Right atrium auricular region (tissue), 2 donors: Measurements from ENCODE around the gene PDCD2L. TPM values are rescaled to one million over a fixed set of nuclear protein-coding genes. Genes with fewer than 3 reads are reported as not detected.
A peak's percentile ranks its signal among the peaks of the same experiment; 100 is the strongest.

ENCODE experiments used
- DNase-seq: peaks from one replicate; pipeline ENCODE4 v3.0.0-alpha.2; 2019; ENCODE audit warnings: low spot score
- H3K27ac ChIP-seq, 2 donors: fragments of 200-600 bp; sonication (generic); 1 replicate in 1 of 2; 2 replicates in 1 of 2; pipeline ENCODE4 v1.5.1; 2016 to 2019
- H3K27me3 ChIP-seq, 2 donors: fragments of 200-600 bp; sonication (generic); one replicate each; pipeline versions ENCODE4 v1.5.1 to v1.6.0; 2017 to 2019
- H3K36me3 ChIP-seq: fragments of 200-600 bp; sonication (generic); one replicate; pipeline ENCODE4 v1.5.1; 2016
- H3K4me1 ChIP-seq, 2 donors: fragments of 200-600 bp; sonication (generic); one replicate each; pipeline versions ENCODE4 v1.5.1 to v1.6.0; 2017 to 2019
- H3K4me3 ChIP-seq, 2 donors: fragments of 200-600 bp; sonication (generic); 1 replicate in 1 of 2; 2 replicates in 1 of 2; pipeline ENCODE4 v1.5.1; 2017 to 2019; ENCODE audit warnings: mild to moderate bottlenecking in 1 of 2, moderate library complexity in 1 of 2
- H3K9me3 ChIP-seq, 2 donors: fragments of 200-600 bp; sonication (generic); one replicate each; pipeline ENCODE4 v1.5.1; 2019
- total RNA-seq, 2 donors: library from RNA; depleted of rRNA; stranded (reverse); fragments of >200 nt; gene quantifications; one replicate each; pipeline ENCODE4 v1.1.0, GENCODE V29; 2016
- TF ChIP-seq, protein P1 (sequence below), 2 donors: fragments of 200-600 bp; sonication (generic); IDR thresholded peaks; one replicate each; pipeline ENCODE4 v1.5.1; 2019; ENCODE audit warnings: antibody characterized with exemption in 2 of 2

The PDCD2L gene
- total RNA-seq, 2 donors from 2014 or later = 9.5 to 14.0 TPM

DNA sequence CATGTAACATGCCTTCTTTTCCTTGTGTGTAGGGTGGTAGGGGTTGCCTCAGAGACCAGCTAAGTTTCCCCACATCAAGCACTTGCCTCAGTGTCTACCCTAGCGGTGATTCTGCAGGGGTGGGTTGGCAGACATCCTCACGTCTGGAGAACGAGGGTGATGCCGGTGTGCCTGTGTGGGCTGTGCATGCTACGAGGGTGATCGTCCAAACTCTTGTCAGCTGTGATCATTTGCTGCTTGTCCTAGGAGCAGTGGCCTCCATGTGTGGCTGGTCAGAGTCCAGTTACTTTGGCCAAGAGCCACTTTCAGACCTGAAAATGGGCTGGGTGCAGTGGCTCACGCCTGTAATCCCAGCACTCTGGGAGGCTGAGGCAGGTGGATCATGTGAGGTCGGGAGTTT, 34.1 kb upstream of the PDCD2L start:
- H3K4me3 ChIP-seq = no peak overlapping the region
- H3K4me1 ChIP-seq = peaks cover 0 to 42% of the 10 kb centered on the region in 2 donors
- no peak overlapping the region for H3K27ac ChIP-seq
- no peaks in the 10 kb centered on the region for H3K27me3 ChIP-seq
- TF ChIP-seq, protein P1, sequence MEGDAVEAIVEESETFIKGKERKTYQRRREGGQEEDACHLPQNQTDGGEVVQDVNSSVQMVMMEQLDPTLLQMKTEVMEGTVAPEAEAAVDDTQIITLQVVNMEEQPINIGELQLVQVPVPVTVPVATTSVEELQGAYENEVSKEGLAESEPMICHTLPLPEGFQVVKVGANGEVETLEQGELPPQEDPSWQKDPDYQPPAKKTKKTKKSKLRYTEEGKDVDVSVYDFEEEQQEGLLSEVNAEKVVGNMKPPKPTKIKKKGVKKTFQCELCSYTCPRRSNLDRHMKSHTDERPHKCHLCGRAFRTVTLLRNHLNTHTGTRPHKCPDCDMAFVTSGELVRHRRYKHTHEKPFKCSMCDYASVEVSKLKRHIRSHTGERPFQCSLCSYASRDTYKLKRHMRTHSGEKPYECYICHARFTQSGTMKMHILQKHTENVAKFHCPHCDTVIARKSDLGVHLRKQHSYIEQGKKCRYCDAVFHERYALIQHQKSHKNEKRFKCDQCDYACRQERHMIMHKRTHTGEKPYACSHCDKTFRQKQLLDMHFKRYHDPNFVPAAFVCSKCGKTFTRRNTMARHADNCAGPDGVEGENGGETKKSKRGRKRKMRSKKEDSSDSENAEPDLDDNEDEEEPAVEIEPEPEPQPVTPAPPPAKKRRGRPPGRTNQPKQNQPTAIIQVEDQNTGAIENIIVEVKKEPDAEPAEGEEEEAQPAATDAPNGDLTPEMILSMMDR (IDR thresholded peaks at IDR 0.05) = no peak
- peaks cover 66% of the 10 kb centered on the region for H3K36me3 ChIP-seq
- no peaks in the 10 kb centered on the region for H3K9me3 ChIP-seq
- DNase-seq = no peak

DNA sequence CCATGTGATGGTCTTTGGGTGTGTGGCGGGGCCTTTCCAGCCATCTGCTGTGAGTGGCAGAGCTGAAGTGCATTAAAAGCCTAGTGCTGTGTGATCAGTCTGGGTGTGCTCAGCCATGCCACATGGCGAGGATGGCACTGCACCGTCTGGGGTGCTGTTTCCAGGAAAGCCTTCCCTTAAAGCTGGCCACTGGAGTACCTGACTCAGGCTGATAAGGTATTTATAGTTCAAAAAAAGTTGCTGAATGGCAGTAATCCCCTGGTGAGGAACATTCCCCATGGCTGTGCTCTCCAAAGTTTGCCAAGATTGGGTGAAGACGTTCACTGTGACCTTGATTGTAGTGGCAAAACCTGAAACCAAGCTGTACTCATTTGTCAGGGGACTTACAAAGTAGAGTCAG, 33.2 kb upstream of the PDCD2L start:
- TF ChIP-seq, protein P1 (IDR thresholded peaks at IDR 0.05) = no peak
- Histone ChIP-seq H3K4me1 (peaks cover 0 to 39% of the 10 kb centered on the region in 2 donors), H3K27me3 (no peaks in the 10 kb centered on the region), H3K9me3 (no peaks in the 10 kb centered on the region), H3K36me3 (peaks cover 75% of the 10 kb centered on the region), H3K4me3 (no peak overlapping the region), H3K27ac (peak overlapping the region; percentile 35 to 53)
- no peak for DNase-seq

DNA sequence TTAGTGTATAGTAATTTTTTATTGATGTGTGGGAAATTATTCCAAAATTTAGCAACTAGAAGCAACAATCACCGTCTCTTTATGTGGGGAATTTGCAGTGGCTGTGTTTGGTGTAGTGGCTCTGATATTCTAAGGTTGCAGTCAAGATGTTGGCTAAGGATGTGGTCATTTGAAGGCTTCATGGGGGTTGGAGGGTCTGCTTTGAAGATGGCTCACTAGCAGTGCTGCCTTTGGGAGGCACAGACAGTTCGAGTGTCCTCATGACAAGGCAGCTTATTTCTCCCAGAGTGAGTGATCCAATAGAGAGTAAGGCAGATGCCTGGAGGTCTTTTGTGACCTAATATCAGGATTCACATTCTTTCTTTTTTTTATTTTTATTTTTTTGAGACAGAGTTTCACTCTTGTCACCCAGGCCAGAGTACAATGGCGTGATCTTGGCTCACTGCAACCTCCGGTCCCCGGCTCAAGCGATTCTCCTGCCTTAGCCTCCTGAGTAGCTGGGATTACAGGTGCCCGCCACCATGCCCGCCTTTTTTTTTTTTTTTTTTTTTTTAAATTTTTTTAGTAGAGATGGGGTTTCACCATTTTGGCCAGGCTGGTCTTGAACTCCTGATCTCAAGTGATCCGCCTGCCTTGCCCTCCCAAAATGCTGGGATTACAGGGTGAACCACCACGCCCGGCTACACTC, 30.5 kb upstream of the PDCD2L start:
- H3K4me1 ChIP-seq = peaks cover 0 to 15% of the 10 kb centered on the region in 2 donors
- TF ChIP-seq, protein P1 (IDR thresholded peaks at IDR 0.05) = no peak
- no peak overlapping the region for H3K4me3 ChIP-seq
- no peaks in the 10 kb centered on the region for H3K27me3 ChIP-seq
- H3K9me3 ChIP-seq = no peaks in the 10 kb centered on the region
- no peak for DNase-seq
- H3K36me3 ChIP-seq = peaks cover 68% of the 10 kb centered on the region
- no peak overlapping the region for H3K27ac ChIP-seq

DNA sequence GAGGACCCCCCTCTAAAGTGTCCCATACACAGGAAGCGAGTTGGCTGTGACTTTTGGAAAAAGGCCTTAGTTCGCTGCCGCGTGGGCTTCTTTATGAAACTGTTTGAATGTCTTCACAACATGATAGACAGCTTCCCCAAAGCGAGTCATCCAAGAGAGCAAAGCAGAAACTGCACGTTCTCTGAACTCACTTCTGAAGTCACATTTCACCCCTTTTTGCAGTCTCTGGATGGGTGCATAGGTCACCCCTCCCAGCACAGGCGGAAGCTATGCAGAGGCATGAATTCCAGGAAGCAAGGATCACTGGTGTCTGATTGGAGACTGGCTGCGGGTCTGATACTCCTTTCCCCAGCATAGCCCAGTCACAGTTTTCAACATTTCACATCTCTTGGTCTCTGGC, 28.6 kb upstream of the PDCD2L start:
- DNase-seq = no peak
- Histone ChIP-seq H3K4me3 (no peak overlapping the region), H3K27me3 (no peaks in the 10 kb centered on the region), H3K27ac (no peak overlapping the region), H3K36me3 (peaks cover 69% of the 10 kb centered on the region), H3K4me1 (peaks cover 0 to 4% of the 10 kb centered on the region in 2 donors), H3K9me3 (no peaks in the 10 kb centered on the region)
- TF ChIP-seq, protein P1 (IDR thresholded peaks at IDR 0.05) = no peak

DNA sequence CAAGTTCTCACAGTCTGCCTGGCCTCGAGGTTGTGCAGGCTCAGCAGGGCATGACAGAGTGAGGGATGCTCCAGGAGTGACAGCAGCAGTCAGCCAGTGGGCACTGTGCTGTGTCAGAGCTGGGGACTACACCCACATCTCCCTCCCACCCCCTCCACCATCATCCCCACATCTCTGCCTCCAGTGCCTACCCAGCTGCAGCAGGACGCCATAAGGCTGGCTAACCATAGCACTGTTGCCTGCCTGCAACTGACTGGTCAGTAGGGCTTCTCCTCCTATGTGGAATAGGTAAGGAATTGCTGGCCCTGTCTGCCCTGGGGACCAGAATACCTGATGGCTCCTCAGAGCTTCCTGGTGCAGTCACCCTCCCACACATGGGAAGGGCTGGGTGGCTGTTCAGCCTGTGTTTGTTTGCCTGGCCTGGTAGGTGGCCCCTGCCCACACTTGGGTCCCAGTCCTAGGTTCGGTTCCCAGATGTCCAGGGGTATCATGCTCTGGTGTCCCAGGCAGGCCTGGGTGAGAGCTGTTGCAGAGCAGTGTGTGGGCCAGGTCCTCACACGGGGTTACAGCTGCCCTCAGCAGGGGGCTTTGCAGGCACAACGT, 23.5 kb upstream of the PDCD2L start:
- Histone ChIP-seq H3K9me3 (no peaks in the 10 kb centered on the region), H3K27ac (no peak overlapping the region), H3K27me3 (no peaks in the 10 kb centered on the region), H3K4me3 (no peak overlapping the region), H3K36me3 (peaks cover 78% of the 10 kb centered on the region), H3K4me1 (no peaks in the 10 kb centered on the region)
- TF ChIP-seq, protein P1 (IDR thresholded peaks at IDR 0.05) = no peak
- no peak for DNase-seq
